OCI-M2 (cell line): ENCODE measurements around the gene BMPER.

Experiments
- DNase-seq: peaks from one replicate; lab custom pipeline; 2025; ENCODE audit not compliant: unreplicated experiment; lab: John Stamatoyannopoulos, UW

The BMPER gene

GRCh38 chr7:33887266-33887975 lies 17.9 kb upstream of the BMPER start:
- DNase-seq, result no peak

GRCh38 chr7:33888166-33888565 lies 17.2 kb upstream of the BMPER start:
- no peak for DNase-seq

- DNase-seq, result no peak
Measured at GRCh38 chr7:33892945-33893344, 12.4 kb upstream of the BMPER start.

- no peak for DNase-seq
Measured at GRCh38 chr7:33893377-33893776, 12.0 kb upstream of the BMPER start.

GRCh38 chr7:33895025-33895804 lies 10.1 kb upstream of the BMPER start:
- DNase-seq, result no peak

GRCh38 chr7:33900501-33900900 lies 4.8 kb upstream of the BMPER start:
- DNase-seq, result no peak

GRCh38 chr7:33901199-33901598 lies 4.1 kb upstream of the BMPER start:
- DNase-seq, result no peak

- DNase-seq, result no peak
Measured at GRCh38 chr7:33901847-33902246, 3.5 kb upstream of the BMPER start.

GRCh38 chr7:33902746-33903145 lies 2.6 kb upstream of the BMPER start:
- DNase-seq, result no peak

- no peak for DNase-seq
Measured at GRCh38 chr7:33903791-33904680, 1.3 kb upstream of the BMPER start.

- DNase-seq, result no peak
Measured at GRCh38 chr7:33904681-33905388, 504 bp upstream of the BMPER start.

- DNase-seq, result no peak
Measured at GRCh38 chr7:33906697-33907096, 1.4 kb downstream of the BMPER start.

GRCh38 chr7:33907625-33908024 lies 2.3 kb downstream of the BMPER start:
- DNase-seq, result no peak

GRCh38 chr7:33909318-33909717 lies 4.0 kb downstream of the BMPER start:
- DNase-seq, result no peak

GRCh38 chr7:33909755-33910154 lies 4.4 kb downstream of the BMPER start:
- DNase-seq, result no peak

- no peak for DNase-seq
Measured at GRCh38 chr7:33910756-33911155, 5.4 kb downstream of the BMPER start.

GRCh38 chr7:33916357-33917081 lies 11.2 kb downstream of the BMPER start:
- DNase-seq, result no peak

GRCh38 chr7:33917661-33918060 lies 12.3 kb downstream of the BMPER start:
- DNase-seq, result no peak

- DNase-seq, result no peak
Measured at GRCh38 chr7:33918438-33919143, 13.3 kb downstream of the BMPER start.

GRCh38 chr7:33919449-33919848 lies 14.1 kb downstream of the BMPER start:
- DNase-seq, result no peak
